ENCODE measurements around the gene HDAC8.
"Not testable (repeated sequence)": the region's sequence is repeated elsewhere in the genome, so short reads cannot be mapped to it uniquely, and the experiment has no call there.

The HDAC8 gene

GRCh38 chrX:72460715-72461114, 111.9 kb downstream of the HDAC8 start:
- no peak for DNase-seq (ENCODE audit: low read depth)

DNA sequence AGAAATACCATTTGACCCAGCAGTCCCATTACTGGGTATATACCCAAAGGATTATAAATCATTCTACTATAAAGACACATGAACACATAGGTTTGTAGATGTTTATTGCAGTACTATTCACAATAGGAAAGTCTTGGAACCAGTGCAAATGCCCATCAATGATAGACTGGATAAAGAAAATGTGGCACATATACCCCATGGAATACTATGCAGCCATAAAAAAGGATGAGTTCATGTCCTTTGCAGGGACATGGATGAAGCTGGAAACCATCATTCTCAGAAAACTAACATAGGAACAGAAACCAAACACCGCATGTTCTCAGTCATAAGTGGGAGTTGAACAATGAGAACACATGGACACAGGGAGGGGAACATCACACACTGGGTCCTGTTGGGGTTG, 123.6 kb downstream of the HDAC8 start:
- not testable (repeated sequence) for DNase-seq (ENCODE audit: low read depth)

- not testable (repeated sequence) for DNase-seq (ENCODE audit: low read depth)
Measured at GRCh38 chrX:72440764-72441163, 131.9 kb downstream of the HDAC8 start.

- no peak for DNase-seq (ENCODE audit: low read depth)
Measured at GRCh38 chrX:72436010-72436409, 136.6 kb downstream of the HDAC8 start.

DNA sequence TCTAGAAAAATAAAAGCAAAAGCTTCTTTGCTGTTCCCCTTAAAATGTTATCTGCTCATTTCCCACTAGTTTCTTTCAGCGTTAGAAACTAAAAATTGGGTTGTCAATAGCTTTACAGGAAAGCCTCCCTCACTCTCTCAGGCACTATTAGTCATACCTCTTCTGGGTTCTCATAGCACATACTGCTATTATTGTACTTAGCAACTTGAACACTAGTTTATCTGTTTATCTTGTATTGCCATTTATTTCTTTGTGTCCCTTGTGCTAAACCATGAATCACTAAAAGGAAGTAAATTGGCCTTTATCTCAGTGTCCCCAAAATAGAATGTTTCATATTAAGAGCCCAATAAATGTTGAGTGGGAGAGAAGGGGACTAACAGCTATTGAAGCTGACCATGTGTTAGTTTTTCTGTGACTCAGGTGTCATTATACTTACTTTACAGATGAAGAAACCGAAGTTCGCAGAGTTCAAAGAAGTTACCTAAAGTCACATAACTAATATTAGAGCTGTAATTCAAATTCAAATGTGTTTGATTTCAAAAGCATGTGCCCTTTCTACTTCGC, 142.2 kb downstream of the HDAC8 start:
- no peak for DNase-seq (ENCODE audit: low read depth)

DNA sequence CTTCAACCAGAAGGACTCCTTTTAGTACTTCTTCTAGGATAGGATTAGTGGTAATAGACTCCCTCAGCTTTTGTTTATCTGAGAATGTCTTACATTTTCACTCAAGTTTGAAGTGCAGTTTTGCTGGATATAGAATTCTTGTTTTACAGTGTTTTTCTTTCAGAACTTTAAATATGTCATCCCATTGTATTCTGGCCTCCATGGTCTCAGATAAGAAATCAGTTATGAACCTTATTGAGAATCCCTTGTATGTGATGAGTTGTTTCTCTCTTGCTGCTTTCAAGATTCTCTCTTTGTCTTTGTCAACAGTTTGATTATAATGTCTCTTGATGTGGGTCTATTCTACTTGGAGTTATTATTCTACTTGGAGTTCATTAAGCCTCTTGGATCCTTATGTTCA, 150.8 kb downstream of the HDAC8 start:
- DNase-seq (ENCODE audit: low read depth) = no peak

- no peak for DNase-seq (ENCODE audit: low read depth)
Measured at GRCh38 chrX:72409993-72410392, 162.7 kb downstream of the HDAC8 start.

- DNase-seq (ENCODE audit: low read depth) = no peak
Measured at GRCh38 chrX:72408885-72409284, 163.8 kb downstream of the HDAC8 start.

DNA sequence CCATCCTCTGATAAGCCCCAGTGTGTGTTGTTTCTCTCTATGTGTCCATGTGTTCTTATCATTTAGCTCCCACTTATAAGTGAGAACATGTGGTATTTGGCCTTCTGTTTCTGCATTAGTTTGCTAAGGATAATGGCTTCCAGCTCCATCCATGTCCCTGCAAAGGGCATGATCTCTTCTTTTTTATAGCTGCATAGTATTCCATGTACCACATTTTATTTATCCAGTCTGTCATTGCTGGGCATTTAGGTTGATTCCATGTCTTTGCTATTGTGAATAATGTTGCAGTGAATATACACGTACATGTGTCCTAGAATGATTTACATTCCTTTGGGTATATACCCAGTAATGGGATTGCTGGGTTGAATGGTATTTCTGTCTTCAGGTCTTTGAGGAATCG, 167.5 kb downstream of the HDAC8 start:
- DNase-seq (ENCODE audit: low read depth) = not testable (repeated sequence)

DNA sequence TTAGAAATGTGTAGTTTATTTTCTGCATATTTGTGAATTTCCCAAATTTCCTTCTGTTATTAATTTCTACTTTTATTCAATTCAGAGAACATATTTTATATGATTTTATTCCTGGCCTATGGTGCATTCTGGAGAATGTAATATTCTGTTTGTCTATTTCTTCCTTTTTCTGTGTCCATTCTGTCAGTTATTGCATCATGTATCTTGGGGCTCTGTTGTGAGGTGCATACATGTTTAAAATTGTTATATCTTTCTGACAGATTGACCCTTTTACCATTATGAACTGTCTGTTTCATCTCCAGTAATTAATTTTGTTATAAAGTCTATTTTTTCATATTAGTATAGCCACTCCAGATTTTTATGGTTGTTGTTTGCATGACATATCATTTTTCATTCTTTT, 170.0 kb downstream of the HDAC8 start:
- no peak for DNase-seq (ENCODE audit: low read depth)

DNA sequence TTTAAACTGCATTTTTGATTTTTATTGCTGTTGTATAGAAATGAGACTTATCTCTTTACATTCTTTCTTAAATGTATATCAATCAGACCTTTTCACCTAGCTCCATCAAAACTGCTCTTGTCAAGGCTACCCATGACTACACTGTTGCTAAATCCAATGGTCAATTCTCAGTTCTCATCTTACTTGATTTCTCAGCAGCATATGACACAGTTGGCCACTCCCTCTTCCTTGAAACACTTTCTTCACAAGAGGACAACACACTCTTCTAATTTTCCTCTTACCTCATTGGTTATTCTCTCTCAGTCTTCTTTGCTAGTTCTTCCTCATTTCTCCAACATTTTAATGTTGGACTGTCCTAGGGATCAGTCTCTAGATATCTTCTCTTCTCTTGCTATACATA, 172.8 kb downstream of the HDAC8 start:
- no peak for DNase-seq (ENCODE audit: low read depth)

DNA sequence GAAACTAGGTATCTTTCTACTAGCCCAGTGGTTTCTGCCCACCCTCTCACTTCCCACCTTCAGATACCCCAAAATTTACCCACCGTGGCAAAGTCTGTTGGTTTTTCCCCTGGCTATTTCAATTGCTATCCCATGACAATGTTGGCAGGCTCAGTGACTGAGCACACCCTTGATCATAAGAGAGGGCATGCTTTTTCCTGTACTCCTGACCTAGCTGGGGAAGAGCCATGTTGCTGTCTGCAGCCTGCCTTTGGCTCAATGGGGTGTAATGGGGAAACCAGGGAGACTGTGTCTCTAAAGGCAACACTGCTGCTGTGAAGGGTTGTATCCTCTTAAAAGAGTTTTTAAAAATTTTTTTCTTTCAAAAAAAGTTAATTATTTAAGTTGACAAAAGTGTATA, 176.5 kb downstream of the HDAC8 start:
- no peak for DNase-seq (ENCODE audit: low read depth)

DNA sequence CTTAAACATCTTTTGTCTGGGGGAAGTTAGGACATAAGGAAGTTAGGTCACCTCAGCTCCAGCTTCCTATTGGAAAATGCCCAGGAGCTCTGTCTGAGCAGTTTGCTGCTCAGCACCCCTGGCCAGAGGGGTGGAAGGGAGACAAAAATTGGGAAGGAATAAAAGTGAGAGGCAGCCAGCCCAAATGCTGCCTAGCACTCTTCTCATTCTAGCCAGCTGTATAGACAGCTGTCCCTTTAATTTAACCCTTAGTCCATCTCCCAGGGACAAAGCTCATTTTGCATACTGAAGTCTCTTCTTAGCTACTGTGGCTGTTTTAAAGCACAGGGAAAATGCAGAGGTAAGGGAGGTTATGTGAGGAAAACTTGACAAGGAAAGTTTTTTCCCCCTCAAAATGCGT, 177.4 kb downstream of the HDAC8 start:
- DNase-seq (ENCODE audit: low read depth) = no peak

- peak; percentile 31 for DNase-seq (ENCODE audit: low read depth)
Measured at GRCh38 chrX:72394518-72395170, 178.0 kb downstream of the HDAC8 start.

- DNase-seq (ENCODE audit: low read depth) = no peak
Measured at GRCh38 chrX:72393836-72394517, 178.7 kb downstream of the HDAC8 start.

DNA sequence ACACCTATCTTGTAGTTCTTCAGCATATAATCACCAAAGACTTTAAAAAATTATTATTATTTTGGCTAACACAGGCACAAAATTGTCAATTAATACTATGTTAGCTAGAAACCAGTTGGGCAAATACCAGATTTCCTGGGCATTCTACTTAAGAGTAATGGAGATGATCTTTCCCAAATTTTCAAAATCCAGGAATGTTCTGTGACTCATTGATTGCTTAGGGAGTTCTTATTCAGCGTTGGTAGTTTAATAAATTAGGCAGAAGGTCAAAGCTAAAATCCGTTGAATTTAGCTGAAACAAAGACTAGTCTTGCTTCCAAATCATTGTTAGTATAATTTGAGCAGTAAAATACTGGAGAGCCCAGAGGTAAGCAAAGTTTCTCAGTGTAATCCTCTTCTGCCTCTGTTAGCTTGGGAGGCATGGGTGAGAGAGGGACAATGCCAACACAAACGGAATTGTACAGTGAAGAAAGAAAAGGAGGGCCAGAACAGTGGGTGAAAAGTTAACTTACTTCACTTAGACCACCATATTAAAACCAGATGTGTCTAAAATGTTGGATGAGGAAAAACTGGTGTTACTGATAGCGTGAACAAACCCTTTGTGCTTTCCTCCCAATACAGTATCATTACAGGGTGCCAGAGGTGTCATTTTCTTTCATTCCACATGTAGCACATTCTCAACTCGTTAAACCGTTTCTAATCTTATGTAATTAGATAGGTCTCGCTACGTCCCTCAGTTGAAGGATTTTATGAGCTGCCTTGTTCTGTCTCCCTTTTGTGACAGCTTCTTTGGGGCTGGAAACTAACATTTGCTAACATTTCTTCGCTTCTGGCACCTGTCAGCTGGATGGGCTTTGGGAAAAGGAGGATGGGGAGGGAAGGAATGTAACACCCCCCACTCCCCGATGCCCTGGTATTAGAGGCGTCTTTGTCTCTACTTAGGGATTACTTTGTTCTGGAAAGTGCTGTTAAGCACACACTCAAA, 179.5 kb downstream of the HDAC8 start:
- no peak for DNase-seq (ENCODE audit: low read depth)

DNA sequence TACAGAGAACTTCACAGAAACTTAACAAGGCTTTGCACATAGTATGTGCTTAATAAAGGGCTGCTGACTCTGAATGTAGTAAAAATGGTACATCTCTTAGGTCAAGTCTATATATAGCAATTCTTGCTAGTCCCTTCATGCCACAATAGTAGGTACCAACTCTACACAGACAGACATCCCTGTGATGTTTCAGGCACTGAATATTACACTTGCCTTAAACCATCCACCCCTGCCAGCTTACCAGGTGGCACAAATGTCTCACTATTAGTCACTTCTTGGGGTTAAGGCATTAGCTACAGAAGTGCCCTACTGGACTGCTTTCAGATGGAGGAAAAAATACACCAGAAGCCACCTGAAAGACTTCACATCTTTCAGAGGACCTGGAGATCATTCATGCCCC, 180.6 kb downstream of the HDAC8 start:
- no peak for DNase-seq (ENCODE audit: low read depth)

- no peak for DNase-seq (ENCODE audit: low read depth)
Measured at GRCh38 chrX:72387247-72387646, 185.4 kb downstream of the HDAC8 start.

DNA sequence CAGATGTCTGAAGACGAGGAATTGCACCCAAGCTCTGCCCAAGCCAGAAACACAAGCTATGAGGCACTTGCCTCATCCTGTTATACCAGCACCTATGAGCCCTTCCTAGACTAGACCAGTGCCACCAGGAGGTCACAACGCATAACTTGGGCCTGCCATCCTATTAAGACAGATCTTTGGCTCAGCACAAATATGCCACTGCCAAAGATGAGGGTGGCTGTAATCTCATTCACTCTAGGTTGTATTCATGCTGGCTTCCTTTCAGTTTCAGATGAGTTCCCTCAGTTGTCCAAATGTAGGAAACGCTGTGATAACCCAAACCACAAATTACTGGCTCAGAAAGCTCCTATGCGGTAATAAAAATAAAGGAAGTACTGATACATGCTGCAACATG, 190.4 kb downstream of the HDAC8 start:
- DNase-seq (ENCODE audit: low read depth) = no peak

DNA sequence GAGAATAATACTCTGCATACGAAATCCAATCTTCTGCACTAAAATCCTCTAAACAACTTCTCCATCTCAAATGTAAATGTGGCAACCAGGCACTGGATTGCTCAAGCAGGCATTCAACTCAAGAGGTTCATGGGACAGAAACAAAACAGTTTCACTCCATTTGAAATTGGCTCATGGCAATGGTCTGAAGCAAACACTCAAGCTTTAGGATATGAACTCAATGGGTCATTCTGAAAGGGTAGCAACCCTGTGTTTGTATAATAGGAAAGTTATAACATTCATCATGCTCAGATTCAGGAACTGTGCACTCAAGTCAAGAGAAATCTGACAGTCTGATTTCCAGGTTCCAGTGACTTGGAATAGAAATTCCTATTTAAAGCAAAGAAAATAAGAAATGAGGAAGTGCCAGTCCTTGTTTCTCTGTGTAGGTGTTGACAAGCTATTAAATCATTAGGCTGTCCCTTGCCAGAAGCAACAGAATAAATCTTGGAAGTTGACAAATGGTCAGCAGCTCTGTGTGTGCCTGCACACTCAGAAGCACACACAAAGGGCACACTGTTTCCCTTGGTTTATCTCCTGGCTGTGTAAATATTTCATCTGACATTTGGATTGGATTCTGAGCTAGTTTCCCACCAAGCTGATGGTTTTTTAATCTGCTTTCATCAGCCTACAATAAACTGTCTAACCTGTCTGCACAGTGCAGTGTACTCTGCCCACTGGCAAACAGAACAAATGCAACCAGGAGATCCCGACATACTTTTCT, 191.0 kb downstream of the HDAC8 start:
- no peak for DNase-seq (ENCODE audit: low read depth)

DNA sequence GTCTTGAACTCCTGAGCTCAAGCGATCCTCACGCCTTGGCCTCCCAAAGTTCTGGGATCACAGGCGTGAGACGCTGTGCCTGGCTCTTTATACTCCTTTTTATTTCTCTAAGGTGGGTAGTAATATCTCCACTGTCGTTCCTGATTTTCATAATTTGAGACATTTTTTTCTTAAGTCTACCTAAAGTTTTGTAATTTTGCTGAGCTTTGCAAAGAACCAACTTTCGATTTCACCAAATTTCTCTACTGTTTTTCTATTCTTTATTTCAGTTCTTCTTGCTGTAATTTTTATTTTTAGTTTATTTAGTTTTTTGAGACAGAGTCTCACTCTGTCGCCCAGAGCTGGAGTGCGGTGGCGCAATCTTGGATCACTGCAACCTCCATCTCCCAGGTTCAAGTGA, 196.5 kb downstream of the HDAC8 start:
- DNase-seq (ENCODE audit: low read depth) = no peak

DNA sequence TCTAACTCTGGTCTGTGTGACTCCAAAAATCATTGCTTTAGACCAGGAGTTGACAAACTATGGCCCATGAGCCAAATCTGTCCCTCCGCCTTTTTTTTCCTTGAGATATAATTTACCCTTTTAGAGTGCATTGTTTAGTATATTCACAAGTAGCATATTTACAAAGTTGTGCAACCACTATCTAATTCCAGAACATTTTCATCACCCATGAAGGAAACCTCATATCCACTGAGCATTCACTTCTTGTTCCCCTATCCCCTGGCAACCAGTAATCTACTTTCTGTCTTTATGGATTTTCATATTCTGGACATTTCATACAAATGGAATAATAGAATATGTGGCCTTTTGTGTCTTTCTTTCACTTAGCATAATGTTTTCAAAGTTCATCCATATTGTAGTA, 199.5 kb downstream of the HDAC8 start:
- no peak for DNase-seq (ENCODE audit: low read depth)
